ENCODE results near the gene MEF2A.

GRCh38 chr15:99729327-99729726, 163.5 kb downstream of the MEF2A start:
- TF ChIP-seq, protein P1, sequence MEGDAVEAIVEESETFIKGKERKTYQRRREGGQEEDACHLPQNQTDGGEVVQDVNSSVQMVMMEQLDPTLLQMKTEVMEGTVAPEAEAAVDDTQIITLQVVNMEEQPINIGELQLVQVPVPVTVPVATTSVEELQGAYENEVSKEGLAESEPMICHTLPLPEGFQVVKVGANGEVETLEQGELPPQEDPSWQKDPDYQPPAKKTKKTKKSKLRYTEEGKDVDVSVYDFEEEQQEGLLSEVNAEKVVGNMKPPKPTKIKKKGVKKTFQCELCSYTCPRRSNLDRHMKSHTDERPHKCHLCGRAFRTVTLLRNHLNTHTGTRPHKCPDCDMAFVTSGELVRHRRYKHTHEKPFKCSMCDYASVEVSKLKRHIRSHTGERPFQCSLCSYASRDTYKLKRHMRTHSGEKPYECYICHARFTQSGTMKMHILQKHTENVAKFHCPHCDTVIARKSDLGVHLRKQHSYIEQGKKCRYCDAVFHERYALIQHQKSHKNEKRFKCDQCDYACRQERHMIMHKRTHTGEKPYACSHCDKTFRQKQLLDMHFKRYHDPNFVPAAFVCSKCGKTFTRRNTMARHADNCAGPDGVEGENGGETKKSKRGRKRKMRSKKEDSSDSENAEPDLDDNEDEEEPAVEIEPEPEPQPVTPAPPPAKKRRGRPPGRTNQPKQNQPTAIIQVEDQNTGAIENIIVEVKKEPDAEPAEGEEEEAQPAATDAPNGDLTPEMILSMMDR (IDR thresholded peaks at IDR 0.05): no peak
- TF ChIP-seq EZH2 (IDR thresholded peaks at IDR 0.05) (no peak), EZH2phosphoT487 (IDR thresholded peaks at IDR 0.05) (no peak)
